AG10803 (cell line): Measurements from ENCODE around the gene TRPV3.
"Not testable (repeated sequence)": the region's sequence is repeated elsewhere in the genome, so short reads cannot be mapped to it uniquely, and the experiment has no call there.

Experiments used
- DNase-seq: peaks from one replicate; pipeline ENCODE4 v3.0.0; 2010; ENCODE audit warnings: low read depth
- H3K4me3 ChIP-seq: 2 replicates; pipeline ENCODE4 v1.5.1; 2011; ENCODE audit warnings: mild to moderate bottlenecking, low read length, control low read depth
- TF ChIP-seq, protein P1 (sequence below): conservative IDR thresholded peaks from 2 replicates; pipeline ENCODE4 v1.5.1; 2011; ENCODE audit warnings: mild to moderate bottlenecking, low read length, control low read depth, inconsistent platforms

TRPV3 gene

GRCh38 chr17:3589784-3590183 is 32.2 kb upstream of the TRPV3 start:
- DNase-seq: no peak
- H3K4me3 ChIP-seq: no peak overlapping the region
- TF ChIP-seq, protein P1, sequence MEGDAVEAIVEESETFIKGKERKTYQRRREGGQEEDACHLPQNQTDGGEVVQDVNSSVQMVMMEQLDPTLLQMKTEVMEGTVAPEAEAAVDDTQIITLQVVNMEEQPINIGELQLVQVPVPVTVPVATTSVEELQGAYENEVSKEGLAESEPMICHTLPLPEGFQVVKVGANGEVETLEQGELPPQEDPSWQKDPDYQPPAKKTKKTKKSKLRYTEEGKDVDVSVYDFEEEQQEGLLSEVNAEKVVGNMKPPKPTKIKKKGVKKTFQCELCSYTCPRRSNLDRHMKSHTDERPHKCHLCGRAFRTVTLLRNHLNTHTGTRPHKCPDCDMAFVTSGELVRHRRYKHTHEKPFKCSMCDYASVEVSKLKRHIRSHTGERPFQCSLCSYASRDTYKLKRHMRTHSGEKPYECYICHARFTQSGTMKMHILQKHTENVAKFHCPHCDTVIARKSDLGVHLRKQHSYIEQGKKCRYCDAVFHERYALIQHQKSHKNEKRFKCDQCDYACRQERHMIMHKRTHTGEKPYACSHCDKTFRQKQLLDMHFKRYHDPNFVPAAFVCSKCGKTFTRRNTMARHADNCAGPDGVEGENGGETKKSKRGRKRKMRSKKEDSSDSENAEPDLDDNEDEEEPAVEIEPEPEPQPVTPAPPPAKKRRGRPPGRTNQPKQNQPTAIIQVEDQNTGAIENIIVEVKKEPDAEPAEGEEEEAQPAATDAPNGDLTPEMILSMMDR: no peak

GRCh38 chr17:3585826-3586225 is 28.2 kb upstream of the TRPV3 start:
- no peak for DNase-seq
- TF ChIP-seq, protein P1: no peak
- no peak overlapping the region for H3K4me3 ChIP-seq

GRCh38 chr17:3583456-3583855 is 25.8 kb upstream of the TRPV3 start:
- H3K4me3 ChIP-seq: no peak overlapping the region
- DNase-seq: no peak
- TF ChIP-seq, protein P1: no peak

DNA sequence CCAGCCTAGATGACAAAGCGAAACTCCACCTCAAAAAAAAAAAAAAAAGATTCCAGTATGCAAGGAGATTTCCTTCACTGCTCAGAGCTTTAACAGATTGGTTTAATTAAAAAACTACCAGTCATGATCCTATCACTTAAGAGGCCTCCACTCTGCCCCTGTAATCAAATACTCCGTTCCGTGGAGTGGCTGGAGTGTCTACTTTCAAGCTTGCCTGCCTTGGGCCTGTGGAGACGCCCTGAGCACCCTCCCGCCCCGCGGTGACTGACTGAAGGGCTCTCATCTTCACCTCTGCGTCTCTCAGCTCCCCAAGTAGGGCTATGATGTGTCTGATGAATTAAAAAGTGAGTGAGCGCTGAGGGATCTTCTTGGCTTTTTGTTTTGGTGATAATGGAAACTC is 25.3 kb upstream of the TRPV3 start:
- H3K4me3 ChIP-seq: no peak overlapping the region
- no peak for DNase-seq
- TF ChIP-seq, protein P1: no peak

DNA sequence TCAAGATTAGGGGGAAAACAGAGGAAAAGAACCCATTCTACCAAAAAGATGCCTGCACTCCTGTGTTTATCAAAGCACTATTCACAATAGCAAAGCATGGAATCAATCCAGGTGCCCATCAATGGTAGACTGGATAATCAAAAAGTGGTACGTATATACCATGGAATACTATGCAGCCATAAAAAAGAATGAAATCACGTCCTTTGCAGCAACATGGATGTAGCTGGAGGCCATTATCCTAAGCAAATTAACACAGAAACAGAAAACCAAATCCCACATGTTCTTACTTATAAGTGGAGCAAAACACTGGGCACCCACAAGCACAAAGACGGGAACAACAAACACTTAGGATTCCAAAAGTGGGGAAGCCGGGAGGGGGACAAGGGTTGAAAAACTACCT is 21.1 kb upstream of the TRPV3 start:
- H3K4me3 ChIP-seq, DNase-seq: not testable (repeated sequence)

DNA sequence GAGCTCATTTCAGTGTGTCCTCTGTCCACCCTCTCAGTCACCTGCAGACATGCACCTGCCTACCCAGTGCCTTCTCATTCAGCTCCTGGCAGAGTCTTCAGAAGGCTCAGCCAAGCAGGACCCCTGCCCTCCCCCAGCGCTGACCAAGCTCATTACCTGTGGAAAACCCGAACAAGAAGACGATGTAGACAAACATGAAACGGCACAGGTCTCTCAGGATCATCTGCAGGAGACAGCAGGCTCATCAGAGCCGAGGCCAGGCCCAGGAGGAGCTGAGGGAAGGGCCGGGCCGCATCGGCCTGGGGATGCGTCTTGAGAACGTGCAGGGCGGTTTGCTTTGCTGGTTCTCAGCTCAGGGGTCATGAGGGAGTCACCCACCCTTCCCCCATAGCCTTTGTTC is 19.4 kb upstream of the TRPV3 start:
- TF ChIP-seq, protein P1: no peak
- no peak overlapping the region for H3K4me3 ChIP-seq
- no peak for DNase-seq

GRCh38 chr17:3575511-3575910 is 17.9 kb upstream of the TRPV3 start:
- TF ChIP-seq, protein P1: no peak
- no peak overlapping the region for H3K4me3 ChIP-seq
- DNase-seq: peak; percentile 93

DNA sequence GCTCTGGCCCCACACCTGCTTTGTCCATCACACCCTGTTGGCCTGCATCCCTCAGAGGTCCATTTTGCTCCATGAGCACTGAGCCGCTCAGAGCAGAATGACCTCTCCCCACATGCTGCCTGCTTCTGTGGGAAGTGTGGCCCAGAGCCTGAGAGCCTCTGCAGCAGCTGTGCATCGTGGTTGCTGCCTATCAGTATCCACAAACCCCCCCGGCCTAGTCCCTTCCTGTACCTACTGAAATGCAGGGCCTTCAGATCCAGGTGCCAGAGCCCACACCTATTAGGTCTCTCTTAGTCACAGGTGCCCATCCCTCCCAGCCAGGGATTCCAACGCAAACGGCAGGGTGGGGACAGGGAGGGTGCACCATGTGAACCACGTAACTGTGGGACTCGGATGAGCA is 16.6 kb upstream of the TRPV3 start:
- H3K4me3 ChIP-seq: no peak overlapping the region
- no peak for DNase-seq
- TF ChIP-seq, protein P1: no peak
